DND-41 (cell line): ENCODE results near the gene C15orf40.
A peak's percentile ranks its signal among the peaks of the same experiment; 100 is the strongest.

Source experiments
- ATAC-seq: fragments of 200-7000 bp; cut with Tn5 transposase; 3 replicates; pipeline ENCODE4 v1.9.1; 2021; ENCODE audit warnings: low read depth; ENCODE audit not compliant: insufficient read depth
- DNase-seq: peaks from one replicate; pipeline ENCODE4 v3.0.0-alpha.2; 2020
- H2AFZ ChIP-seq: 2 replicates; pipeline ENCODE4 v1.6.0; 2012; ENCODE audit warnings: low read depth, low read length
- H3K27ac ChIP-seq: 2 replicates; pipeline ENCODE4 v1.5.1; 2012; ENCODE audit warnings: low read length, inconsistent platforms
- H3K27me3 ChIP-seq: fragments of 200-600 bp; sonication (generic); 2 replicates; pipeline ENCODE4 v1.6.0; 2012; ENCODE audit warnings: low read length, mild to moderate bottlenecking, inconsistent platforms; ENCODE audit not compliant: insufficient read depth, poor library complexity
- H3K36me3 ChIP-seq: 2 replicates; pipeline ENCODE4 v1.5.1; 2012; ENCODE audit warnings: low read length, inconsistent platforms; ENCODE audit not compliant: insufficient read depth
- H3K4me1 ChIP-seq: 2 replicates; pipeline ENCODE4 v1.5.1; 2012; ENCODE audit warnings: mild to moderate bottlenecking, low read length; ENCODE audit not compliant: insufficient read depth
- H3K4me2 ChIP-seq: 2 replicates; pipeline ENCODE4 v1.6.0; 2012; ENCODE audit warnings: mild to moderate bottlenecking, moderate library complexity, low read length, inconsistent platforms; ENCODE audit not compliant: insufficient read depth
- H3K4me3 ChIP-seq, 2 experiments: fragments of 200-600 bp in 1 of 2; shearing (Covaris generic) in 1 of 2; 2 replicates each; pipeline ENCODE4 v1.5.1; 2012 to 2016; ENCODE audit warnings: inconsistent platforms in 2 of 2, low read length in 2 of 2, mild to moderate bottlenecking in 2 of 2, low read depth in 1 of 2, moderate library complexity in 1 of 2
- H3K79me2 ChIP-seq: 2 replicates; pipeline ENCODE4 v1.6.0; 2012; ENCODE audit warnings: low read length, inconsistent platforms; ENCODE audit not compliant: insufficient read depth
- H3K9ac ChIP-seq: 2 replicates; pipeline ENCODE4 v1.6.0; 2012; ENCODE audit warnings: low read depth, mild to moderate bottlenecking, inconsistent platforms, low read length, moderate library complexity
- H3K9me3 ChIP-seq: 2 replicates; pipeline ENCODE4 v1.5.1; 2012; ENCODE audit warnings: low read length, moderate library complexity, mild to moderate bottlenecking, inconsistent platforms; ENCODE audit not compliant: insufficient read depth, severe bottlenecking
- H4K20me1 ChIP-seq: 2 replicates; pipeline ENCODE4 v1.6.0; 2012; ENCODE audit warnings: low read length; ENCODE audit not compliant: insufficient read depth
- EZH2 ChIP-seq: IDR thresholded peaks from 3 replicates; pipeline ENCODE4 v1.6.1; 2012; ENCODE audit warnings: borderline replicate concordance, low read depth, mild to moderate bottlenecking, moderate library complexity, low read length, inconsistent platforms; ENCODE audit not compliant: severe bottlenecking
- TF ChIP-seq, protein P1 (sequence below): IDR thresholded peaks from 2 replicates; pipeline ENCODE4 v1.5.1; 2012; ENCODE audit warnings: borderline replicate concordance, low read length, moderate library complexity, mild to moderate bottlenecking; ENCODE audit not compliant: poor library complexity, severe bottlenecking; ENCODE audit errors: extremely low read depth

C15orf40 gene

DNA sequence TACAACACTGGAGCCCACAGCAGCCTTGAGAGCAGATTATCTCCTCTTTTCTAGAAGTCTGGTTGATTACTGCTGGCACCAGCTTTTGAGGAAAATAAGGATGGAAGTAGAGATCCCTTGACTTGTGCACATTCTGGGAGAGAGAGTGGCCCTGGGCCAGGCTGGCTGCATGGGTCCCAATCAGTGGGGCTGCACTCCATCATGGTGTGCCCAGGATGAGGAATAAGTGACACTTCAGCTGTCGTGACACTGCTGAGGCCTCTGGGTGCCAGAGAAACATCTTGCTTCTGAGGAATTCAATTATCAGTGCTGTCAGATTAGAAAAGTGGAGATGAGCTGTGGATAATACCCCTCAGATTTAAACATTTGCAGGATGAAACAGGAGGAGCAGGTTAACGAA is 16.4 kb downstream of the C15orf40 start:
- no peaks in the 10 kb centered on the region for H3K4me1 ChIP-seq
- H3K4me3 ChIP-seq = no peak overlapping the region
- ATAC-seq (no peak), DNase-seq (no peak)
- TF ChIP-seq, protein P1, sequence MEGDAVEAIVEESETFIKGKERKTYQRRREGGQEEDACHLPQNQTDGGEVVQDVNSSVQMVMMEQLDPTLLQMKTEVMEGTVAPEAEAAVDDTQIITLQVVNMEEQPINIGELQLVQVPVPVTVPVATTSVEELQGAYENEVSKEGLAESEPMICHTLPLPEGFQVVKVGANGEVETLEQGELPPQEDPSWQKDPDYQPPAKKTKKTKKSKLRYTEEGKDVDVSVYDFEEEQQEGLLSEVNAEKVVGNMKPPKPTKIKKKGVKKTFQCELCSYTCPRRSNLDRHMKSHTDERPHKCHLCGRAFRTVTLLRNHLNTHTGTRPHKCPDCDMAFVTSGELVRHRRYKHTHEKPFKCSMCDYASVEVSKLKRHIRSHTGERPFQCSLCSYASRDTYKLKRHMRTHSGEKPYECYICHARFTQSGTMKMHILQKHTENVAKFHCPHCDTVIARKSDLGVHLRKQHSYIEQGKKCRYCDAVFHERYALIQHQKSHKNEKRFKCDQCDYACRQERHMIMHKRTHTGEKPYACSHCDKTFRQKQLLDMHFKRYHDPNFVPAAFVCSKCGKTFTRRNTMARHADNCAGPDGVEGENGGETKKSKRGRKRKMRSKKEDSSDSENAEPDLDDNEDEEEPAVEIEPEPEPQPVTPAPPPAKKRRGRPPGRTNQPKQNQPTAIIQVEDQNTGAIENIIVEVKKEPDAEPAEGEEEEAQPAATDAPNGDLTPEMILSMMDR = no peak
- TF ChIP-seq EZH2 = no peak
- H3K27me3 ChIP-seq = no peaks in the 10 kb centered on the region
- no peak overlapping the region for H3K27ac ChIP-seq
- H3K9me3 ChIP-seq = no peaks in the 10 kb centered on the region
- no peaks in the 10 kb centered on the region; the same call in 1 of the 2 replicates for H3K36me3 ChIP-seq
- H3K4me2 ChIP-seq = no peak overlapping the region
- H3K79me2 ChIP-seq = no peaks in the 10 kb centered on the region
- H3K9ac ChIP-seq = no peak overlapping the region
- no peak overlapping the region for H2AFZ ChIP-seq
- no peaks in the 10 kb centered on the region for H4K20me1 ChIP-seq

DNA sequence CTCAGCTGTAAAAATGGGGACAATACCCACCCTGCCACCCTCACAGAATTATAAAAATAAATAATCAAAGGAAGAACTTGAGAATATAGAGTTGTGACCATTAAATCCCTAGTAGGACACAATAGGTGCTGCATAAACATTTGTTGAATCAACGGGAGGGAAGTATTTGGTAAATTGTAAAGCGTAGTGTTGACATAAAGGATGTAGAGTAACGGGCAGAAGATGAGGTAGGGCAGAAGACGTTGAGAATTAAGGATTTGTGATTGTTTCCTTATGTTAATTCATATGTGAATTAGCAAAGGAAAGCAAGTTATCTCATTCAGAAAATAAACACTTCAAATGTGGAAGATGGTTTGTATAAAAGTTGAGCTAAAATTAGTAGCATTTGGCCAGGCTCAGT is 18.3 kb downstream of the C15orf40 start:
- no peak for ATAC-seq
- TF ChIP-seq EZH2 = no peak
- TF ChIP-seq, protein P1 = no peak

DNA sequence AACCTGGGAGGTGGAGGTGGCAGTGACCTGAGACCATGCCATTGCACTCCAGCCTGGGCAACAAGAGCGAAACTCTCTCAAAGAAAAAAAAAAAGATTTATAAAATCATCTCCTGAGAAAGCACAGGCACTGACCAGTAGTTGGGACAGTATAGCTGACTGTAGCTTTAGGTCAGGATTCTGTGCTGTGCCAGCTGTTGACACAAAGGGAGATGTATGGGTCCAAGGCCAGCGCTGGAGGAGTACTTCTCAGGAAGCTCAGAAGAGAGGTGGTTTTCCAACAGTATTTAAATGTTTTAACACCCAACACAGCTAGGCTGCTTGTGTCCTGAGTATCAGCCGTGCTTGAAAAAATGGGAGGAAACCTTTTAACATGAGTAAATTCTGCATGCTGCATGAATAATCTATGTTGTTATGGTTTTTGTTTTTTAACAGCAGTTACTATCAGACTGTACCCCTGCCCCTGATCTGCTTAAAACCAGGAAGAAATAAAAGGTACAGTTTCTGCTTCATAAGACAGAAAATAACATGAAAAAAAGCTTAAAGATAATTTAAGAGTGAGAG is 18.9 kb downstream of the C15orf40 start:
- DNase-seq (no peak), ATAC-seq (no peak)
- no peak overlapping the region for H3K4me3 ChIP-seq
- no peaks in the 10 kb centered on the region for H3K9me3 ChIP-seq
- no peak overlapping the region for H3K9ac ChIP-seq
- no peak overlapping the region for H2AFZ ChIP-seq
- H4K20me1 ChIP-seq = no peaks in the 10 kb centered on the region
- no peaks in the 10 kb centered on the region for H3K27me3 ChIP-seq
- H3K79me2 ChIP-seq = peaks cover 3% of the 10 kb centered on the region
- TF ChIP-seq EZH2 = no peak
- TF ChIP-seq, protein P1 = no peak
- no peak overlapping the region for H3K4me2 ChIP-seq
- peaks cover 13% of the 10 kb centered on the region for H3K36me3 ChIP-seq
- H3K4me1 ChIP-seq = peaks cover 10% of the 10 kb centered on the region; the same call in 1 of the 2 replicates
- no peak overlapping the region for H3K27ac ChIP-seq

More for the DNA sequence above, 18.3 kb downstream of the C15orf40 start:
- H3K9ac ChIP-seq = no peak overlapping the region
- no peaks in the 10 kb centered on the region for H3K9me3 ChIP-seq
- H3K4me1 ChIP-seq = 0 out of 2 replicates have a peak, but pooled peaks cover 5% of the 10 kb centered on the region
- H3K27me3 ChIP-seq = no peaks in the 10 kb centered on the region
- peaks cover 13% of the 10 kb centered on the region for H3K36me3 ChIP-seq
- no peak overlapping the region for H3K4me2 ChIP-seq
- no peaks in the 10 kb centered on the region for H3K79me2 ChIP-seq
- H3K4me3 ChIP-seq = no peak overlapping the region
- H2AFZ ChIP-seq = no peak overlapping the region
- no peak overlapping the region for H3K27ac ChIP-seq
- no peak for DNase-seq
- H4K20me1 ChIP-seq = no peaks in the 10 kb centered on the region

DNA sequence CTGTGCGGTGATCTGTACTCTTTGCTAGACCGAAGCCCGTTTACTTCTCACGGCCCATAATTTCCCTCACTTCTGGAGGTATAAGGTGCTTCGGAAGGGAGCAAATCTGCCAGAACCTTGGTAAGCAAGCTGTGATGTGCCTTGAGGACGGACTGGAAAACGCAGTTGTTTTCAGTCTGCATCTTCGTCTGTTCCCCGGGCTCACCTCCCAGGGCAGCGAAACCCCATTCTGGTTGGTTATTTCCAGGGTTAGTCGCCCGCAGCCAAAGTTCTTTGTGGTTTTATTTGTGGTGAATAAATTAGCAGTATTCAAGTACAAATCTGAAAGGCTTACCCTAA is 25.0 kb downstream of the C15orf40 start:
- peak; percentile 46 for ATAC-seq
- peaks cover 13% of the 10 kb centered on the region for H3K36me3 ChIP-seq
- DNase-seq = peak; percentile 26
- peak overlapping the region; percentile 77 to 85 for H3K4me3 ChIP-seq
- TF ChIP-seq EZH2 = no peak
- TF ChIP-seq, protein P1 = no peak
- H3K27ac ChIP-seq = peak overlapping the region; percentile 88
- no peaks in the 10 kb centered on the region for H3K27me3 ChIP-seq
- H2AFZ ChIP-seq = peak overlapping the region; percentile 95
- H3K9ac ChIP-seq = peak overlapping the region; percentile 68
- H3K9me3 ChIP-seq = no peaks in the 10 kb centered on the region
- H3K4me2 ChIP-seq = peak overlapping the region; percentile 94
- H3K79me2 ChIP-seq = peaks cover 28% of the 10 kb centered on the region
- peaks cover 32% of the 10 kb centered on the region for H3K4me1 ChIP-seq
- no peaks in the 10 kb centered on the region; the same call in 1 of the 2 replicates for H4K20me1 ChIP-seq
